Smooth muscle cell (in vitro differentiated cells): ENCODE data around the gene KNDC1. TPM values are rescaled to one million over a fixed set of nuclear protein-coding genes. Genes with fewer than 3 reads are reported as not detected.

Experiments used
- DNase-seq: peaks from one replicate; lab custom pipeline; 2025; ENCODE audit not compliant: unreplicated experiment; lab: John Stamatoyannopoulos, UW
- H2AFZ ChIP-seq: fragments of 200-600 bp; sonication (generic); 2 replicates; pipeline ENCODE4 v1.6.0; 2016; ENCODE audit warnings: antibody characterized with exemption, low read depth, mild to moderate bottlenecking
- H3F3A ChIP-seq: fragments of 200-600 bp; sonication (generic); 2 replicates; pipeline ENCODE4 v1.6.0; 2017; ENCODE audit warnings: antibody characterized with exemption, low read depth
- H3K27ac ChIP-seq: fragments of 200-600 bp; sonication (generic); 2 replicates; pipeline ENCODE4 v1.5.1; 2016; ENCODE audit warnings: low read depth, mild to moderate bottlenecking
- H3K27me3 ChIP-seq: fragments of 200-600 bp; sonication (generic); 2 replicates; pipeline ENCODE4 v1.6.1; 2016; ENCODE audit warnings: low read depth, mild to moderate bottlenecking
- H3K36me3 ChIP-seq: fragments of 200-600 bp; sonication (generic); 2 replicates; pipeline ENCODE4 v1.5.1; 2016; ENCODE audit warnings: low read depth
- H3K4me1 ChIP-seq: fragments of 200-600 bp; sonication (generic); 2 replicates; pipeline ENCODE4 v1.5.1; 2016; ENCODE audit warnings: low read depth
- H3K4me2 ChIP-seq: fragments of 200-600 bp; sonication (generic); 2 replicates; pipeline ENCODE4 v1.6.0; 2016; ENCODE audit warnings: mild to moderate bottlenecking
- H3K4me3 ChIP-seq: fragments of 200-600 bp; sonication (generic); 2 replicates; pipeline ENCODE4 v1.5.1; 2016; ENCODE audit warnings: mild to moderate bottlenecking
- H3K79me2 ChIP-seq: fragments of 200-600 bp; sonication (generic); 2 replicates; pipeline ENCODE4 v1.6.0; 2016; ENCODE audit warnings: low read depth, mild to moderate bottlenecking
- H3K9ac ChIP-seq: fragments of 200-600 bp; sonication (generic); 2 replicates; pipeline ENCODE4 v1.6.0; 2016; ENCODE audit warnings: low read depth
- H3K9me3 ChIP-seq: fragments of 200-600 bp; sonication (generic); replicated peaks from 2 replicates; pipeline ENCODE4 v1.5.1; 2016; ENCODE audit warnings: low read depth
- H4K20me1 ChIP-seq: fragments of 200-600 bp; sonication (generic); 2 replicates; pipeline ENCODE4 v1.6.0; 2016; ENCODE audit warnings: low read depth
- CTCF ChIP-seq: fragments of 200-600 bp; sonication (generic); IDR thresholded peaks from 2 replicates; pipeline ENCODE4 v1.5.1; 2017; ENCODE audit warnings: borderline replicate concordance, mild to moderate bottlenecking, antibody characterized with exemption; ENCODE audit not compliant: insufficient read depth, poor library complexity, severe bottlenecking
- WGBS: methylation state at CpG from one replicate; pipeline ENCODE4 v1.1.7; 2016; ENCODE audit warnings: low lambda C conversion rate; 5-methylcytosine and 5-hydroxymethylcytosine counted together
- polyA plus RNA-seq: library from polyadenylated mRNA; unstranded; fragments of >200 nt; fragmentation: Nextera tagmentation; extraction: Ambion mirVana; gene quantifications from 2 replicates; pipeline ENCODE4 v1.2.1, GENCODE V29; 2016
- total RNA-seq: library from RNA; depleted of rRNA; stranded (reverse); fragments of >200 nt; gene quantifications from 2 replicates; pipeline ENCODE4 v1.2.3, GENCODE V29; 2014

KNDC1 gene
- total and polyA plus RNA-seq, 2 experiments from 2014 or later = 2.3 to 3.1 TPM

DNA sequence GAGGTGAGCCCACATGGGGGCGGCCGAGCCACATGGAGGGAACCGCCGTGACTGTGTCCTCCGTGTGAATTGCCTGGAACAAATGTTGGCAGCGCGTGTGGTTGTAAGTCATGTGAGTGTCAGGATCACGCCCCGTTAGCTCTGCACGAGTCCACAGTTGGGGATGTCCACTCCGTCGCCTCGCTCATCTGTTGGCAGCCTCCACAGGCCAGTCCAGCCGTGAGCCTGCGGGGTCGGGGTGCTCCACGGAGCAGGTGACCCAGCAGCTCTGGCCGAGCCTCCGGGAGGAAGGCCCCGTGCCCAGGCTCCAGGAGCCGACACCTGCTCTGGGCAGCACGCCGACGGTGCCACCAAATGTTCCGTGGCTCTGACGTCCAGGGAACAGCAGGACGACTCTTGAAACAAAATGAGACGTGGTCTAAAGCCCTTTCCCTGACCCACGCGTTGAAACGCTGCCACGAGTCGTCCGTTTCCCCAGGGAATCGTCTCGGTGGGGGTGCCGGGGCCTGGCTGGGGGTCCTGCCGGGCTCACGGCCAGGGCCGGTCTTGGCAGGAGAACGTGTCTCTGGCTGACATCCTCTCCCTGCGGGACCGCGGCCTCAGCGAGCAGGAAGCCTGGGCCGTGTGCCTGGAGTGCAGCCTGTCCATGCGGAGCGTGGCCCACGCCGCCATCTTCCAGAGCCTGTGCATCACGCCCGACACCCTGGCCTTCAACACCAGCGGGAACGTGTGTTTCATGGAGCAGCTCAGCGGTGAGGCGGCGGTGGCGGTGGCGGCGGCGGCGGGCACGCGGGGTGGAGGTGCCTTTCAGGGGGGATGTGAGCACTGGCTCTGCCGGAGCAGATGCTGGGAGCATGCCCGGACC is 7.0 kb downstream of the KNDC1 start:
- Histone ChIP-seq H3K27me3 (no peaks in the 10 kb centered on the region), H4K20me1 (peaks cover 7% of the 10 kb centered on the region), H3K9ac (no peak overlapping the region), H3K79me2 (no peaks in the 10 kb centered on the region), H3K9me3 (no peaks in the 10 kb centered on the region), H3K36me3 (no peaks in the 10 kb centered on the region), H3F3A (no peaks in the 10 kb centered on the region), H2AFZ (no peak overlapping the region), H3K27ac (no peak overlapping the region), H3K4me3 (no peak overlapping the region), H3K4me1 (no peaks in the 10 kb centered on the region), H3K4me2 (no peak overlapping the region)
- WGBS = 96% methylated on average over 56 of the region's 66 CpGs
- no peak for DNase-seq
- TF ChIP-seq CTCF = no peak

DNA sequence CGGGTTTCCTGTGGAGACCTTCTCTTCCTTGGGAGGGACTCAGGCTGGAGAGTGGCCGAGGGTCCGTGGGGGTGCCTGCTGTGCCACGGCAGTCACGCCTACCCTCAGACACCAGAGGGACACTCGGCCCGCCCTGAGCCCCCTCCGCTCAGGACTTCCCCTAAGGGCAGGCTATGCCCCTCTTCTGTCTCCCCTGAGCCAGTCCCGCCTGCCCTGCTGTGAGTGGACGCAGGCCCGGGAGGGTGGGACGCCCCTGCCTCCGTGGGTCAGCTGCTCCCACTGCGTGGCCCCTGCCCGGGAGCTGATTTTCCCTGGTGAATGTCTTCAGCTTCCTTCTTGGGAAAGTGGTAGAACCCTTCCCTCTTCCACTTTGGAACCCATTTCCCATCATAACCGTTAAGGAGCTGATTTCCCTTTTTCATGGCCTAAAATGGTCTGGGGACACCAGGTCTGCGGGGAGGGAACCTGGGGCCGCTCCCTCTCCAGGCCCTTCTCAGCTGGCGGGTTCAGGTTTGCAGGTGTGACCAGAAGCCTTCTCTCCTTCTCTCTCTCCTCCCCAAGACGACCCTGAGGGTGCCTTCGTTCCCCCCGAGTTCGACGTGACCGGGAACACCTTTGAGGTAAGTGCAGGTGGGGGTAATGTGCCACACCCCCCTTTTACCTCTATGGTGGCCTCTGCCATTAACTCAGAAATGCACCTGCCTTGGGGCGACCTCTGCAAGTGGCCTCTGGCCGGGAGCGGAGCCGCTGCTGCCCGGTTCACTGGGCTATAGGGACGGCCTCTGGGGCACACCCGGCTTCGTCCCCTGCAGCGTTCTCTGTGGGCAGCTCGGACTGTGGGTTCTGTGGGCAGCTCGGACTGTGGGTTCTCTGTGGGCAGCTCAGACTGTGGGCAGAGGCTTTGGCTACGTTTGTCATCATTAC is 7.9 kb downstream of the KNDC1 start:
- Histone ChIP-seq H3K27ac (no peak overlapping the region), H3K9ac (no peak overlapping the region), H3F3A (no peaks in the 10 kb centered on the region), H3K79me2 (no peaks in the 10 kb centered on the region), H3K9me3 (no peaks in the 10 kb centered on the region), H3K36me3 (no peaks in the 10 kb centered on the region), H4K20me1 (no peaks in the 10 kb centered on the region), H3K4me1 (no peaks in the 10 kb centered on the region), H3K27me3 (no peaks in the 10 kb centered on the region), H2AFZ (no peak overlapping the region), H3K4me2 (no peak overlapping the region), H3K4me3 (no peak overlapping the region)
- no peak for TF ChIP-seq CTCF
- 95% methylated on average over 34 of the region's 37 CpGs for WGBS
- no peak for DNase-seq

DNA sequence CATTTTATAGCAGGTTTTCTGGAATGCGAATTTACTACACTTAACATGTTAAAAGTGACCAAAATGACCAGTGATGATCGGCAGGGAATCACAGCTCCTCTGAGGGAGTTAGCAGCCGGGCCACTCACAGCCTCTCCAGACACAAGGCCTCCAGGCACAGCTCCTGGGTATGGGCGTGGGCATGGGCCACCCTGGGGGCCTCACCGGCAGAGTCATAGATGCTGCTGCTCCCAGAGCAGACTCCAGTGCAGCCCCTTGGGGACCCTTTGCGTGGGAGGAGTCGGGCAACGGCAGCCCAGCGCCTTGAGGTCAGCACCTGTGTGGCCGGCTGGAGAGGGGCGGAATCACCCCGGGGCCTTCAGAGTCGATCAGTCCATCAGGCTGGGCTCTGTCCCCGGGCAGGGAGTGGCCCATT is 8.6 kb downstream of the KNDC1 start:
- no peak for TF ChIP-seq CTCF
- no peaks in the 10 kb centered on the region for H4K20me1 ChIP-seq
- 93% methylated on average over 14 of the region's 14 CpGs for WGBS
- no peaks in the 10 kb centered on the region for H3K27me3 ChIP-seq
- H3F3A ChIP-seq = no peaks in the 10 kb centered on the region
- no peak overlapping the region for H3K4me2 ChIP-seq
- H3K9me3 ChIP-seq = no peaks in the 10 kb centered on the region
- H3K27ac ChIP-seq = no peak overlapping the region
- no peak overlapping the region for H3K4me3 ChIP-seq
- H3K9ac ChIP-seq = no peak overlapping the region
- H3K79me2 ChIP-seq = no peaks in the 10 kb centered on the region
- H3K4me1 ChIP-seq = no peaks in the 10 kb centered on the region
- no peak for DNase-seq
- no peak overlapping the region for H2AFZ ChIP-seq
- no peaks in the 10 kb centered on the region for H3K36me3 ChIP-seq
